ENCODE measurements around the gene FBXO7. TPM values are rescaled to one million over a fixed set of nuclear protein-coding genes. Genes with fewer than 3 reads are reported as not detected.

Gene FBXO7
- total and polyA plus RNA-seq, 2 experiments from 2014 or later, result 38.6 to 68.5 TPM

DNA sequence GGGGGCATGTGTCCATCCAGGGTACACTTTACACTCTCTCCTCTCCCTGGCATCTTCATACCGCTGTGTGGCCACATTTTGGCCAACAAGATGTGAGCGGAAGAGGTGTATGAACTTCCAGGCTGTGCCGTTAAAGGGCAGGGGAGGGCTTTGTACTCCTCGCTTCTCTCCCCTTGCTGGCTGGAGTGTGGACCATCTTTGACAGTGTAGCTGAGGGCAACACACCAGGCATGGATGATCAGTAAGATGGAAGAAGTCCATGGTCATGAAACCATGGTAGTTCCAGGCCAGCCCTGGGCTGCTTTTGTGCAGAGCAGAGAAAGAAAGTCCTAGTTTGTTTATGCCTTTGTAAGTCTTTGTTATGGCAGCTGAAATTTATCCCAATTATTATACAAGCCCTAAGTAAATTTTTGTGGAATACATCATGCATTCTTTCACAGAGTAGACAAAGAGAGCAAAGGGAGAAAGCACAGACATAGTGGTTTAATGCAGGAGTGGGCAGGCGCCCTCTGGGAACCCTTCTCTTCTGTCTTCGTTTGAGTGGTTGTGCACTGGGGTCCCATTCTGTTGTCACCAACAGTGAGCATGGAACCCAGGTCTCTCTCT, 70.4 kb downstream of the FBXO7 start:
- H3K4me2 ChIP-seq, result no peak overlapping the region
- no peaks in the 10 kb centered on the region for H3K36me3 ChIP-seq (ENCODE audit: insufficient read depth)
- ATAC-seq (no peak), DNase-seq (ENCODE audit: low spot score) (no peak)
- no peak overlapping the region for H3K4me3 ChIP-seq
- no peak overlapping the region; the same call in 1 of the 2 replicates for H3K27ac Mint-ChIP-seq
- no peaks in the 10 kb centered on the region for H3K4me1 Mint-ChIP-seq
- H3K9me3 Mint-ChIP-seq, result no peaks in the 10 kb centered on the region; the same call in 2 of the 3 replicates
- no peaks in the 10 kb centered on the region for H3K27me3 Mint-ChIP-seq (ENCODE audit: insufficient read depth, low read depth, poor library complexity)
- no peaks in the 10 kb centered on the region; the same call in 1 of the 2 replicates for H4K20me1 ChIP-seq (replicated peaks; ENCODE audit: insufficient read depth)
- H3K4me3 Mint-ChIP-seq, result no peak overlapping the region
- no peaks in the 10 kb centered on the region for H3K4me1 ChIP-seq (ENCODE audit: insufficient read depth)
- H3F3A ChIP-seq (replicated peaks; ENCODE audit: low read depth), result no peaks in the 10 kb centered on the region
- TF ChIP-seq EZH2 (IDR thresholded peaks at IDR 0.05; ENCODE audit: low read depth, unreplicated experiment) (no peak), JUNB (IDR thresholded peaks at IDR 0.05; ENCODE audit: unreplicated experiment) (no peak), POLR2AphosphoS5 (IDR thresholded peaks at IDR 0.05; ENCODE audit: low read depth) (no peak), ZNF331 (CRISPR knock-in tag; IDR thresholded peaks at IDR 0.05; ENCODE audit: low read depth) (no peak), STAT1 (IDR thresholded peaks at IDR 0.05; ENCODE audit: unreplicated experiment) (no peak), EZH2phosphoT487 (IDR thresholded peaks at IDR 0.05; ENCODE audit: unreplicated experiment) (no peak)
- TF ChIP-seq, protein P1, sequence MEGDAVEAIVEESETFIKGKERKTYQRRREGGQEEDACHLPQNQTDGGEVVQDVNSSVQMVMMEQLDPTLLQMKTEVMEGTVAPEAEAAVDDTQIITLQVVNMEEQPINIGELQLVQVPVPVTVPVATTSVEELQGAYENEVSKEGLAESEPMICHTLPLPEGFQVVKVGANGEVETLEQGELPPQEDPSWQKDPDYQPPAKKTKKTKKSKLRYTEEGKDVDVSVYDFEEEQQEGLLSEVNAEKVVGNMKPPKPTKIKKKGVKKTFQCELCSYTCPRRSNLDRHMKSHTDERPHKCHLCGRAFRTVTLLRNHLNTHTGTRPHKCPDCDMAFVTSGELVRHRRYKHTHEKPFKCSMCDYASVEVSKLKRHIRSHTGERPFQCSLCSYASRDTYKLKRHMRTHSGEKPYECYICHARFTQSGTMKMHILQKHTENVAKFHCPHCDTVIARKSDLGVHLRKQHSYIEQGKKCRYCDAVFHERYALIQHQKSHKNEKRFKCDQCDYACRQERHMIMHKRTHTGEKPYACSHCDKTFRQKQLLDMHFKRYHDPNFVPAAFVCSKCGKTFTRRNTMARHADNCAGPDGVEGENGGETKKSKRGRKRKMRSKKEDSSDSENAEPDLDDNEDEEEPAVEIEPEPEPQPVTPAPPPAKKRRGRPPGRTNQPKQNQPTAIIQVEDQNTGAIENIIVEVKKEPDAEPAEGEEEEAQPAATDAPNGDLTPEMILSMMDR (conservative IDR thresholded peaks at IDR 0.05; ENCODE audit: low read depth in 2 of 2), result no peak
- TF ChIP-seq, protein P2, sequence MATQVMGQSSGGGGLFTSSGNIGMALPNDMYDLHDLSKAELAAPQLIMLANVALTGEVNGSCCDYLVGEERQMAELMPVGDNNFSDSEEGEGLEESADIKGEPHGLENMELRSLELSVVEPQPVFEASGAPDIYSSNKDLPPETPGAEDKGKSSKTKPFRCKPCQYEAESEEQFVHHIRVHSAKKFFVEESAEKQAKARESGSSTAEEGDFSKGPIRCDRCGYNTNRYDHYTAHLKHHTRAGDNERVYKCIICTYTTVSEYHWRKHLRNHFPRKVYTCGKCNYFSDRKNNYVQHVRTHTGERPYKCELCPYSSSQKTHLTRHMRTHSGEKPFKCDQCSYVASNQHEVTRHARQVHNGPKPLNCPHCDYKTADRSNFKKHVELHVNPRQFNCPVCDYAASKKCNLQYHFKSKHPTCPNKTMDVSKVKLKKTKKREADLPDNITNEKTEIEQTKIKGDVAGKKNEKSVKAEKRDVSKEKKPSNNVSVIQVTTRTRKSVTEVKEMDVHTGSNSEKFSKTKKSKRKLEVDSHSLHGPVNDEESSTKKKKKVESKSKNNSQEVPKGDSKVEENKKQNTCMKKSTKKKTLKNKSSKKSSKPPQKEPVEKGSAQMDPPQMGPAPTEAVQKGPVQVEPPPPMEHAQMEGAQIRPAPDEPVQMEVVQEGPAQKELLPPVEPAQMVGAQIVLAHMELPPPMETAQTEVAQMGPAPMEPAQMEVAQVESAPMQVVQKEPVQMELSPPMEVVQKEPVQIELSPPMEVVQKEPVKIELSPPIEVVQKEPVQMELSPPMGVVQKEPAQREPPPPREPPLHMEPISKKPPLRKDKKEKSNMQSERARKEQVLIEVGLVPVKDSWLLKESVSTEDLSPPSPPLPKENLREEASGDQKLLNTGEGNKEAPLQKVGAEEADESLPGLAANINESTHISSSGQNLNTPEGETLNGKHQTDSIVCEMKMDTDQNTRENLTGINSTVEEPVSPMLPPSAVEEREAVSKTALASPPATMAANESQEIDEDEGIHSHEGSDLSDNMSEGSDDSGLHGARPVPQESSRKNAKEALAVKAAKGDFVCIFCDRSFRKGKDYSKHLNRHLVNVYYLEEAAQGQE (IDR thresholded peaks at IDR 0.05; ENCODE audit: unreplicated experiment), result no peak
- TF ChIP-seq, protein P3, sequence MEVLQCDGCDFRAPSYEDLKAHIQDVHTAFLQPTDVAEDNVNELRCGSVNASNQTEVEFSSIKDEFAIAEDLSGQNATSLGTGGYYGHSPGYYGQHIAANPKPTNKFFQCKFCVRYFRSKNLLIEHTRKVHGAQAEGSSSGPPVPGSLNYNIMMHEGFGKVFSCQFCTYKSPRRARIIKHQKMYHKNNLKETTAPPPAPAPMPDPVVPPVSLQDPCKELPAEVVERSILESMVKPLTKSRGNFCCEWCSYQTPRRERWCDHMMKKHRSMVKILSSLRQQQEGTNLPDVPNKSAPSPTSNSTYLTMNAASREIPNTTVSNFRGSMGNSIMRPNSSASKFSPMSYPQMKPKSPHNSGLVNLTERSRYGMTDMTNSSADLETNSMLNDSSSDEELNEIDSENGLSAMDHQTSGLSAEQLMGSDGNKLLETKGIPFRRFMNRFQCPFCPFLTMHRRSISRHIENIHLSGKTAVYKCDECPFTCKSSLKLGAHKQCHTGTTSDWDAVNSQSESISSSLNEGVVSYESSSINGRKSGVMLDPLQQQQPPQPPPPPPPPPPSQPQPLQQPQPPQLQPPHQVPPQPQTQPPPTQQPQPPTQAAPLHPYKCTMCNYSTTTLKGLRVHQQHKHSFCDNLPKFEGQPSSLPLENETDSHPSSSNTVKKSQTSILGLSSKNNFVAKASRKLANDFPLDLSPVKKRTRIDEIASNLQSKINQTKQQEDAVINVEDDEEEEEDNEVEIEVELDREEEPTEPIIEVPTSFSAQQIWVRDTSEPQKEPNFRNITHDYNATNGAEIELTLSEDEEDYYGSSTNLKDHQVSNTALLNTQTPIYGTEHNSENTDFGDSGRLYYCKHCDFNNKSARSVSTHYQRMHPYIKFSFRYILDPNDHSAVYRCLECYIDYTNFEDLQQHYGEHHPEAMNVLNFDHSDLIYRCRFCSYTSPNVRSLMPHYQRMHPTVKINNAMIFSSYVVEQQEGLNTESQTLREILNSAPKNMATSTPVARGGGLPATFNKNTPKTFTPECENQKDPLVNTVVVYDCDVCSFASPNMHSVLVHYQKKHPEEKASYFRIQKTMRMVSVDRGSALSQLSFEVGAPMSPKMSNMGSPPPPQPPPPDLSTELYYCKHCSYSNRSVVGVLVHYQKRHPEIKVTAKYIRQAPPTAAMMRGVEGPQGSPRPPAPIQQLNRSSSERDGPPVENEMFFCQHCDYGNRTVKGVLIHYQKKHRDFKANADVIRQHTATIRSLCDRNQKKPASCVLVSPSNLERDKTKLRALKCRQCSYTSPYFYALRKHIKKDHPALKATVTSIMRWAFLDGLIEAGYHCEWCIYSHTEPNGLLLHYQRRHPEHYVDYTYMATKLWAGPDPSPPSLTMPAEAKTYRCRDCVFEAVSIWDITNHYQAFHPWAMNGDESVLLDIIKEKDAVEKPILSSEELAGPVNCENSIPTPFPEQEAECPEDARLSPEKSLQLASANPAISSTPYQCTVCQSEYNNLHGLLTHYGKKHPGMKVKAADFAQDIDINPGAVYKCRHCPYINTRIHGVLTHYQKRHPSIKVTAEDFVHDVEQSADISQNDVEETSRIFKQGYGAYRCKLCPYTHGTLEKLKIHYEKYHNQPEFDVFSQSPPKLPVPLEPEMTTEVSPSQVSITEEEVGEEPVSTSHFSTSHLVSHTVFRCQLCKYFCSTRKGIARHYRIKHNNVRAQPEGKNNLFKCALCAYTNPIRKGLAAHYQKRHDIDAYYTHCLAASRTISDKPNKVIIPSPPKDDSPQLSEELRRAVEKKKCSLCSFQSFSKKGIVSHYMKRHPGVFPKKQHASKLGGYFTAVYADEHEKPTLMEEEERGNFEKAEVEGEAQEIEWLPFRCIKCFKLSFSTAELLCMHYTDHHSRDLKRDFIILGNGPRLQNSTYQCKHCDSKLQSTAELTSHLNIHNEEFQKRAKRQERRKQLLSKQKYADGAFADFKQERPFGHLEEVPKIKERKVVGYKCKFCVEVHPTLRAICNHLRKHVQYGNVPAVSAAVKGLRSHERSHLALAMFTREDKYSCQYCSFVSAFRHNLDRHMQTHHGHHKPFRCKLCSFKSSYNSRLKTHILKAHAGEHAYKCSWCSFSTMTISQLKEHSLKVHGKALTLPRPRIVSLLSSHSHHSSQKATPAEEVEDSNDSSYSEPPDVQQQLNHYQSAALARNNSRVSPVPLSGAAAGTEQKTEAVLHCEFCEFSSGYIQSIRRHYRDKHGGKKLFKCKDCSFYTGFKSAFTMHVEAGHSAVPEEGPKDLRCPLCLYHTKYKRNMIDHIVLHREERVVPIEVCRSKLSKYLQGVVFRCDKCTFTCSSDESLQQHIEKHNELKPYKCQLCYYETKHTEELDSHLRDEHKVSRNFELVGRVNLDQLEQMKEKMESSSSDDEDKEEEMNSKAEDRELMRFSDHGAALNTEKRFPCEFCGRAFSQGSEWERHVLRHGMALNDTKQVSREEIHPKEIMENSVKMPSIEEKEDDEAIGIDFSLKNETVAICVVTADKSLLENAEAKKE (CRISPR knock-in tag; IDR thresholded peaks at IDR 0.05), result no peak
- TF ChIP-seq, protein P4, sequence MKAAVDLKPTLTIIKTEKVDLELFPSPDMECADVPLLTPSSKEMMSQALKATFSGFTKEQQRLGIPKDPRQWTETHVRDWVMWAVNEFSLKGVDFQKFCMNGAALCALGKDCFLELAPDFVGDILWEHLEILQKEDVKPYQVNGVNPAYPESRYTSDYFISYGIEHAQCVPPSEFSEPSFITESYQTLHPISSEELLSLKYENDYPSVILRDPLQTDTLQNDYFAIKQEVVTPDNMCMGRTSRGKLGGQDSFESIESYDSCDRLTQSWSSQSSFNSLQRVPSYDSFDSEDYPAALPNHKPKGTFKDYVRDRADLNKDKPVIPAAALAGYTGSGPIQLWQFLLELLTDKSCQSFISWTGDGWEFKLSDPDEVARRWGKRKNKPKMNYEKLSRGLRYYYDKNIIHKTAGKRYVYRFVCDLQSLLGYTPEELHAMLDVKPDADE (IDR thresholded peaks at IDR 0.05), result no peak
- H3K27ac ChIP-seq (ENCODE audit: low read depth), result no peak overlapping the region
- no peak overlapping the region for H2AFZ ChIP-seq
- H3K79me2 ChIP-seq (replicated peaks; ENCODE audit: insufficient read depth), result no peaks in the 10 kb centered on the region
- no peaks in the 10 kb centered on the region for H3K36me3 Mint-ChIP-seq (ENCODE audit: low read depth)
- no peaks in the 10 kb centered on the region for H3K9me2 ChIP-seq (ENCODE audit: insufficient read depth)
- H3K27me3 ChIP-seq (ENCODE audit: insufficient read depth), result no peaks in the 10 kb centered on the region
